Activated CD8-positive, alpha-beta memory T cell treated with anti-CD3 and anti-CD28 coated beads for 48 hours (primary cell): ENCODE data around the gene TGM4.
"Not testable (repeated sequence)": the region's sequence is repeated elsewhere in the genome, so short reads cannot be mapped to it uniquely, and the experiment has no call there.

Experiments
- DNase-seq, 3 experiments: peaks; one replicate each; pipeline ENCODE4 v3.0.0-alpha.2; 2020; ENCODE audit warnings: low read depth in 2 of 3, low spot score in 2 of 3

The TGM4 gene

GRCh38 chr3:44874308-44874707 is at the start of gene TGM4:
TSS of gene TGM4 (plus strand) at chr3:44874608. CDS start at chr3:44874679, 71 bp downstream.
- no peak for DNase-seq

- no peak for DNase-seq
These were observed 49.0 kb upstream of the TGM4 start for GRCh38 chr3:44825264-44825925.

DNA sequence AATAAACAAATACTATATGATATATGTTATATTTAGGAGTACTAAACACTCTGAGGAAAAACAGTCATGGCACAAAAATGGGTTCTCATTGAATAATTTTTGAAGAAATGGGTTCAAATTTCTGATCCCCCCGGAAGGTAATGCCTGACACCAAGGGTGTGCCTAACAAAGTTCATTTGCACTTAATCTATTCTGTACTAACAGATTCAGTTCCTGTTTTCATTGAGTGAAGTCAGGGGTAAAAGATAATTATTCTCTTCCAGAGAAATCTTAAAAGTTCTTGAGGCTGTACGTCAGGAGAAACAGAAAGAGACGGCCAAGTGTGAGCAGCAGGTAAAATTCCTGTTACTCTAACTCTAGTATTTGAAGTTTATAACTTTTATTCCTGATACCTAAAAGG is 47.2 kb upstream of the TGM4 start:
- no peak for DNase-seq

GRCh38 chr3:44831232-44831631 is 43.2 kb upstream of the TGM4 start:
- no peak for DNase-seq

- DNase-seq = no peak
These were observed 42.4 kb upstream of the TGM4 start for GRCh38 chr3:44832032-44832431.

- no peak for DNase-seq
These were observed 41.4 kb upstream of the TGM4 start for GRCh38 chr3:44832965-44833364.

- no peak for DNase-seq
These were observed 41.0 kb upstream of the TGM4 start for GRCh38 chr3:44833394-44833793.

- no peak for DNase-seq
These were observed 38.7 kb upstream of the TGM4 start for GRCh38 chr3:44835684-44836083.

- DNase-seq = no peak
These were observed 32.0 kb upstream of the TGM4 start for GRCh38 chr3:44842376-44842775.

GRCh38 chr3:44845528-44846520 is 28.6 kb upstream of the TGM4 start:
- DNase-seq = no peak

DNA sequence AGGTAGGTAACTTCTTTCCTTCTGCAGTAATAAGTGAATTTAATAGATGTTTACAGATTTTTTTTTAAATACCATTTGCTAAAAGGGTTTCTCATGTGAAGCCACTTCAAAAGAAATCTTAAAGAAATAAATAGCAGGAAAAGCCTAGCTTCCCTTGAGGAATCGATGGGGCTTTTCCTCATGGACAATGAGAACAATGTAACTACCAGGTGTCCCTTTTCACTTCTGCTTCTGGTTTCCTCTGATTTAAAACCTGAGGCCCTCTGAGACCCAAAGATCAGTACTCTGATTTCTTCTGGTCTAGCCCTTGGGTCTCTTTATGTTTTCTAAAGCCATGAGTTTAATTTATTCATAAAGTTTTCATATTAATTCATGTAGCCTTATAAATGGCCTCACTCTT is 25.8 kb upstream of the TGM4 start:
- no peak for DNase-seq

GRCh38 chr3:44856663-44857062 is 17.7 kb upstream of the TGM4 start:
- not testable (repeated sequence) for DNase-seq

GRCh38 chr3:44860117-44860516 is 14.3 kb upstream of the TGM4 start:
- DNase-seq = no peak

DNA sequence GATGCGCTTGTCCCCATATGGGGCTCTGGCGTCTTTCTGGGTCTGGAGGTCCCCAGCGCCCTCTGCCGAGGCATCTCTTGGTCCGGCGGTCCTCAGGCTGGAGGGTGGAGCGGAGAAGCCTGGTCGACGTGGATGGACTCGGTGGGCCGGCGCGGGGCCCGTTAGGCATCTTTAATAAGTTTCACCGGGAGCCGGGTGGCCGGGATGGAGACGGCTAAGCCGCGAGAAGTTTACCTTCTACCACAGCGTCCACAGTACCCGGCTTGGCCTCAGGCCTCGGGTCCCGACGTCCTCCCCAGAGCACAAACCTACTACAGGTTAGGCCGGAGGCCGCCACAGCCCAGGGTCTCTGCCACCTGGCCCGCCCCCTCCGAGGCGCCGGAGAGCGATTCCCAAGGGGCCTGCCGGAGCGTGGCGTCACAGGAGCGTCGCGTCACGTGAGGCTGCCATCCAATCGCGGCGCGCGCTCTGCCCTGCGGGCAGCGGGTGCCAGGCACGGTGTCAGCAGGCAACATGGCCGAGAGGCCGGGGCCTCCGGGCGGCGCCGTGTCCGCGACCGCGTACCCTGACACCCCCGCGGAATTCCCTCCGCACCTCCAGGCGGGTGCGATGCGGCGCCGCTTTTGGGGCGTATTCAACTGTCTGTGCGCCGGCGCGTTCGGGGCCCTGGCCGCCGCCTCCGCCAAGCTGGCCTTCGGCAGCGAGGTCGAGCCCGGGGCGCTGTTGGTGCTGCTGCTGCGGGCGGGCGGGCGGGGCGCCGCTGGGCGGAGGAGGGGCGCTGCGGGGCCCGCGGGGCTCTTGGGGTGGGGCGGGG is 12.8 kb upstream of the TGM4 start, which contains the start of gene TMEM42:
Gene TMEM42, plus strand, starts transcription at position 501 of the 814 bp plus-strand sequence. Its CDS starts 13 bp downstream, at position 514.
- DNase-seq = peak; percentile 69 to 76 (median 73)

DNA sequence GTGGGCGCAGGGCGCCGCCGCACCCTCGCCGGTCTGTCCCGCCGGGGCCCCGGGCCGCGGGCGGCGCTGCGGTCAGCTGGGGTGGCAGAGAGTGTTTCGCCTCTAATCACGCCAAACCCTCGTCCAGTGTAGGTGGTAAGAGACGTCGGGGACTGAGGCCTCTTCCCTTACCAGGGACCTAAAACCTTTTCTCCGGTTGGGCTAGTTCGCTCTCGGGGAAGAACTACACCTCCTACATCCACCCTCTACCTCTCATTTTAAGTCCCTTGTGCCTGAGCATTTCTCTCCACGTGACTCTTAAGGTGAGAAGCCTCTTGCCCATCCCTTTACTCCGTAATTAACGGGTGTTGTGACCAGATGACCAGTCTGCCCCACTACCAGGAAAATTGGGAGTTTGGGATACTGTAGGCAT is 12.2 kb upstream of the TGM4 start:
- no peak for DNase-seq

DNA sequence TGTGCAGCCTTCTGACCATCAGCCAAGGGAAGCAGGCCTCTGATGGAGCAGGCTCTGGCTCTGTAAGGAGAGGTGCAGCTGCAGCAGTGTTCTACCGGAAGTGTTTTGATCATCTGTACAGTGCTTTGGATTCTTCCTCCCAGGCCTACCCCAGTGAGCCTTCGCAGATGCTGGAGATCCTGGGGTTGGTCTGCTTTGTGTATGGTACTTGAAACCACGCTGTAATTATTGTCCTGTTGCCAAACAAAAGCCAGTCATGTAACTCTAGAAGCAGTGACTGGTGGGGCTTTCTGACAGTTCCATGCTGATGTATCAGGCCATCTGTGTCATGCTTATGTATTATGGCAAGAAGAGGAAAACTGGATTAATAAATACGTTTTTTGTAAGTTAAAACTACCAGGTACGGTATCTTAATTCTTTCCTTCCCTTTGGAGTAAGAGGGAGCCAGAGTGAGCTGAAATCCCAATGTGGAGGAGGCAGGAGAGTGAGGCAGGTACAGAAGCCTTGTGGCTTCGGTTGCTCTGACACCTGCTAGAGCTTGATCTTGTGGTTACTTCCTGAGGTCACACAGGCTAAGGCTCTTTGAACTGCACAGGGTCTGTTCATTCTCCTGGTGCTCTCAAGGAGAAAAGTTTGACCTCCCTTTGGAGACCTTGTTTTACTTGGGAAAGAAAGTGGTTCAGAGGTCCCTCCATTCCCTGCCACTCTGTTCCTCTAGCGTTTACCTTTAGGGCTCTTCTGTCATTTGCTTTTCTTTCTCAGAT is 9.0 kb upstream of the TGM4 start:
- DNase-seq = no peak

- no peak for DNase-seq
These were observed 6.8 kb upstream of the TGM4 start for GRCh38 chr3:44867421-44868111.

- no peak for DNase-seq
These were observed 3.9 kb upstream of the TGM4 start for GRCh38 chr3:44870375-44871061.

- DNase-seq = no peak
These were observed 1.2 kb downstream of the TGM4 start for GRCh38 chr3:44875596-44875995.
